ENCODE results near the gene ACO1. TPM values are rescaled to one million over a fixed set of nuclear protein-coding genes. Genes with fewer than 3 reads are reported as not detected.

ACO1 gene
- polyA plus RNA-seq, 3 donors: 43.6 to 52.0 (median 50.0) TPM

DNA sequence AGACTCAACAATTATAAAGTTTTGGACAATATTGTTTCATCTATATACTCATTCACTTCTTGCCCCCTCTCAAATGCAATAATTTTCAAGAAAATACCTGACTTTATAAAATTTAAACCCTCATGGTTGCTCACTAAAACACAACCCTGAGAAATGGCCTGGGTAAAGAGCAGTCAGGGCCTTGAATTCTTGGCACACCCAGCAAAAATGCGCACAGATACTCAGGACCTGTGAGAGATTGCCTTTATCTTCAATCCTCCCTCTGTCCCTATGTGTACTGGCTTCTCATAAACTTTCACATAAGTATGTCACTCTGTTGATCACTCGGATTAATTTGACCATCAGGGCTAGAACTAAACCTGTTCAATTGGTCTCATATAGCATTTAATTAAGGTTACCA is 12.8 kb upstream of the ACO1 start:
- DNase-seq (ENCODE audit: extremely low read depth in 1 of 11, low read depth in 9 of 11, low spot score in 4 of 11): no peak

DNA sequence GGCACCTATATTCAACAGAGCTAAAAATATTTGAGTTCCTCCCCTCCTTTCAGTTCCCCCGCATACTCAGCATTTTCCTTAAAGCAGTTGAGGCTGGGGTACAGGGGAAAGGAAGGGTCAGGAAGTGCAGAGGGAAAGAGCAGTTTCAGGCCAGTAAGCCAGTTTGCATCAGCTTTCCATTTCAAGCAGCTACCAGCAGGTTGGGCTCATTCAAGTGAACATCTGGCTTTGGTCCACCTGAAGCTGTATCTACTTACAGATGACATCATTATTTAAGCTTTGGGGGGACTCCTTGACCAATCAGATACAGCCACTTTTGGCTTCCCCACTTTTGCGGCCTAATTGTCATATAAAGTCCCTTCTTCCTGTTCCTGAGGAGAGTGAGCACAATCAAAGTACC is 8.2 kb upstream of the ACO1 start:
- no peak for DNase-seq (ENCODE audit: extremely low read depth in 1 of 11, low read depth in 9 of 11, low spot score in 4 of 11)

GRCh38 chr9:32378496-32378895 is 5.9 kb upstream of the ACO1 start:
- peak in 6 of 11 donors; percentile 46 to 55 (median 50) for DNase-seq (ENCODE audit: extremely low read depth in 1 of 11, low read depth in 9 of 11, low spot score in 4 of 11)

- DNase-seq (ENCODE audit: extremely low read depth in 1 of 11, low read depth in 9 of 11, low spot score in 4 of 11): peak; percentile 50 to 86 (median 67)
These were observed 5.3 kb upstream of the ACO1 start for GRCh38 chr9:32378993-32379729.

DNA sequence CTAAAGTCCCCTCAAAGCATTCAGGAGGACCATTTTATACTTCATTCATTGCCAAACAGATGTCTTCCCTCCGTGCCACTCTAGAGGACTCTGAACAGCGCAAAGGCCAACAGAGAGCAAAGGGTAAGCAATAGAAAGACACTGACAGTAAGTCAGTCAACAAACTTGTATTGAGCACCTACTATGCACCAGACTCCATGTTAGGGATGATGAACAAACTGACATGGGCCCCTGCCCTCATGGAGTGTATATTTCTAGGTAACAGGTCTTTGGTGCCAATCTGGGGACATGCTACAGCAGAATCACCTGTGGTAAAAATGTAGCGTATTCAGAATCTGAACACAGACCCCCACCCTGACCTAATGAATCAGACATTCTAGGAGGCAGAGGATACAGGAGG is 3.5 kb upstream of the ACO1 start:
- DNase-seq (ENCODE audit: extremely low read depth in 1 of 11, low read depth in 9 of 11, low spot score in 4 of 11): no peak

DNA sequence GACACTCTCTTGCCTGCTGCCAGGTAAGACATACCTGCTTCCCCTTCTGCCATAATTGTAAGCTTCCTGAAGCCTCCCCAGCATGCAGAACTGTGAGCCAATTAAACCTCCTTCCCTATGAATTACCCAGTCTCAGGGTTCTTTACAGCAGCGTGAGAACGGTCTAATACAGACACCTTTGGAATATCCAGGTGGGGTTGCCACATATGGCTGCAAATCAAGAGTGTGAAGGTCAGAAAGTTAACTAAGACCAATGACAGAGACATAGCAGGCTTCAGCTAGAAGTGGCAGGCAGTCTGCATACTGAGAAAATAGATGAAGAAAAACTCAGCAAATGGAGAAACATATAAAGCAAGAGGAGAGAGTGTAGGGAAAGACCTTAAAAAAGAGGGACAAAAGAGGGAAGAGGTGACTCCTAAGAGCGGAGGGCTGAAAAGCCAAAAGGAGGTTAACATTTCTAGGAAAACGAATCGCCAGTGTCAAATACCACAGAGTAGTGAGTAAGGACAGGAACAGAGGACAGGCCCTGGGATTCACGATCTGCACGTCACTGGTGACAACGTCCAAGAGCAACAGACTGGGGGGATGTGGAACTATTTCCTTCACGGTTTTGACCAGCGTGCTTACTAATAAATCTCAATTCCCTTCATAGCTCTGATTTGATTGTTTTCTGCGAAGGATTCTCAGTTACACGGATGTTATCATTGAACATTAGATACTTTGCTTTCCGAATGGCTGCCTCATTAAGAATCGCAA is 1.7 kb upstream of the ACO1 start:
- DNase-seq (ENCODE audit: extremely low read depth in 1 of 11, low read depth in 9 of 11, low spot score in 4 of 11): no peak

- peak in 2 of 11 donors; percentile 9 to 17 for DNase-seq (ENCODE audit: extremely low read depth in 1 of 11, low read depth in 9 of 11, low spot score in 4 of 11)
These were observed 460 bp upstream of the ACO1 start for GRCh38 chr9:32384002-32384363.

GRCh38 chr9:32385152-32385884 is 875 bp downstream of the ACO1 start:
- DNase-seq (ENCODE audit: extremely low read depth in 1 of 11, low read depth in 9 of 11, low spot score in 4 of 11): no peak

DNA sequence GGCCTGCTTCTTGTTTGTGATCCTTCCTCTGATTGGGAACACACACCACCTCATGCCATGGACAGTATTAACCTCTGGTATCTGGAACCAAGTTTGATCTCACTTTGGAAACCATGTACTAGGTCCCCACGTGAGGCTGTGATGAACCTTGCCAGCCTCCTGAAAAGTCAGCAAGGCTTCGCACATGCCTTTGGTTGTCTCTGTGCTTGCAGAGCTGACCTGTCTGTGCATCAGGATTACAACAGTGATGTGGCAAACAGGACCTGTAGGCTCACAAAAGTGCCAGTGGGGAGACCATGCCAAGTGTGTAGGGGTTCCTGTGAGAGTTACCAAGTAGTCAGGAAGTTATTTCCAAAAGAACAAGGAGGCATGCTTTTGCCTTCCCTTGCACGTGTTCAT is 1.4 kb downstream of the ACO1 start:
- no peak for DNase-seq (ENCODE audit: extremely low read depth in 1 of 11, low read depth in 9 of 11, low spot score in 4 of 11)

- DNase-seq (ENCODE audit: extremely low read depth in 1 of 11, low read depth in 9 of 11, low spot score in 4 of 11): no peak
These were observed 2.8 kb downstream of the ACO1 start for GRCh38 chr9:32387256-32387655.

GRCh38 chr9:32389365-32389764 is 4.9 kb downstream of the ACO1 start:
- no peak for DNase-seq (ENCODE audit: extremely low read depth in 1 of 11, low read depth in 9 of 11, low spot score in 4 of 11)

DNA sequence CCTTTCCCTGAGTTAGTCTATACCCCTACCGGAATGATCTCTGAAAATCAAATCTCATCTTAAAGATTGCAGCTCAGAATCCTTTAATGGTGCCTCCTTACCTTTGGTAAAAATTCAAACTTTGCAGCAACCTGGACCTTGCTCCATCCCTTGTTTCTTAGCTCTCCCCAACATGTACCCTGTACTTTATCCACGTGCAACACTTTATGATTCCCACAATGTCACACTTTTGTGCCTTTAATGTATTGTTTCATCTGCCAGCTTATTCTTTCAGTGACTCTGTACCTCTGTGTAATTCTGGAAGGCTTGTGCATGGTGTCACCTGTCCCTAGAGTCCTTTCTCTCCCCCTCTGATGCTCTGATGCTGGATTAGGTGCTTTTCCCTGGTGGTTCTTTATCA is 9.5 kb downstream of the ACO1 start:
- DNase-seq (ENCODE audit: extremely low read depth in 1 of 11, low read depth in 9 of 11, low spot score in 4 of 11): no peak

DNA sequence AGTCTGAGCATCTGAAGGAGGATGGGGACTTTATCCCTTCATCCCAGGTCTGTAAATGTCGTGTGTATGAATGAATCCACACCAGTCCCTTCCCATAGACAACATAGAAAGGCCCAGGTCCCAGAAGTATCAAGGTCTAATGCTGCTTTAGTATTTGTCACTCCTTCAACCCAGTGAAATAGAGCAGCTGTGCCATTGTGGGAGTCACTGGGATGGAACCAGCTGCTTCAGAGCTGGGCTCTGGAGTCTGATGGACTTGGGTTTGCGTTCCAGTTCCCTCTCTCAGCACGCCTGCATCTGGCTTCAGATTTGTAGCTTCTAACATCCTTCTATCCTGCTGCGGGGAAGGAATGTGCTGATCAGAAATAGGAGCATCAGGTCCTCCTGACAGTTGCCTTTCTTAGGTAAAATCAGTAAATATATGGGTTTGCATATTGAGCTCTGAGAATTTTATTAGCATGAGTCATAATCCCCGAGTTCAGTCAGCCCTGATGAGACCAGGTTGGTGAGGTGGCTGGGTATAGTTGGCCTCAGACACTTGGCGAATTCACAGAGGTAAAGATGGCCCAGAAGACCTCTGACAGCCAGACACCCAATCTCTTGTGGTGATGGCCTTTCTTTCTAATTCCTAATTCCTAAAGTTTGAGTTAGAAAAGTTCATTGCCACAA is 10.1 kb downstream of the ACO1 start:
- no peak for DNase-seq (ENCODE audit: extremely low read depth in 1 of 11, low read depth in 9 of 11, low spot score in 4 of 11)

GRCh38 chr9:32395510-32396216 is 11.2 kb downstream of the ACO1 start:
- no peak for DNase-seq (ENCODE audit: extremely low read depth in 1 of 11, low read depth in 9 of 11, low spot score in 4 of 11)

DNA sequence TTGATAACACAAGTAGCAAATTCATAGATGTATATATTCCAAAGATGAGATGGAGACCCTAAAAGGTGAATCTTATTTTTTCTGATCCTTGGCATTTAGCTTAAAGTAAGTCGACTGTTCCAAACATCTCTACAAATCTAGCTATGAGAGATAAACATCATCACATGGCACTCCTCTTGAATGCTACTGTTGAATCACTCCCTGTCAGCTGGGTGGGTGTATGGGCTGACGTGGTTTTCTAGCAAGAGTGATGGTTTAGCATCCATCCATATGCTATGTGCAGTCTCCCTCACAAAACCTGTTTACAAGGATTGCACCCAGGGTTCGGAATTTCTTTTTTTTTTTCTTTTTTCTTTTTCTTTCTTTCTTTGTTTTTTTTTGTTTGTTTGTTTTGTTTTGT is 13.8 kb downstream of the ACO1 start:
- DNase-seq (ENCODE audit: extremely low read depth in 1 of 11, low read depth in 9 of 11, low spot score in 4 of 11): no peak

- no peak for DNase-seq (ENCODE audit: extremely low read depth in 1 of 11, low read depth in 9 of 11, low spot score in 4 of 11)
These were observed 14.8 kb downstream of the ACO1 start for GRCh38 chr9:32399110-32399815.

DNA sequence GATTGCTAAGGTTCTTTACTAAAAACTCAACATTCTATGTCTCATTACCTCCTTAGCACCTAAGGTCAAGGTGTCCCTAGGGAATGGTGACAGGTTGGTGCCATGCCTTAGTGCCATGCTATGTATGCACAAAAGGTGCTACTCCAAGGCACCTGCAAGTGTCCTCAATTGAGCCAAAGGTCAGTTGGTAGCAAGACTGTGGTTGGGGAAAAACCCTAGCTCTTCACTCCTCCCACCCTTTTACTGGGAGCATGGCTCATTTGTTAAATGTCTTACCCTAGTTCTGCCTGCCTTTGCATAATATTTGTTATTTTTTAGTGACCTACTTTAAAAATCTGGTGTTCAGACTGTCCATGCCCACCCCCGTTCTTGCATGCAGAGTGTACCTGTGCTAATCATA is 17.0 kb downstream of the ACO1 start:
- DNase-seq (ENCODE audit: extremely low read depth in 1 of 11, low read depth in 9 of 11, low spot score in 4 of 11): no peak

DNA sequence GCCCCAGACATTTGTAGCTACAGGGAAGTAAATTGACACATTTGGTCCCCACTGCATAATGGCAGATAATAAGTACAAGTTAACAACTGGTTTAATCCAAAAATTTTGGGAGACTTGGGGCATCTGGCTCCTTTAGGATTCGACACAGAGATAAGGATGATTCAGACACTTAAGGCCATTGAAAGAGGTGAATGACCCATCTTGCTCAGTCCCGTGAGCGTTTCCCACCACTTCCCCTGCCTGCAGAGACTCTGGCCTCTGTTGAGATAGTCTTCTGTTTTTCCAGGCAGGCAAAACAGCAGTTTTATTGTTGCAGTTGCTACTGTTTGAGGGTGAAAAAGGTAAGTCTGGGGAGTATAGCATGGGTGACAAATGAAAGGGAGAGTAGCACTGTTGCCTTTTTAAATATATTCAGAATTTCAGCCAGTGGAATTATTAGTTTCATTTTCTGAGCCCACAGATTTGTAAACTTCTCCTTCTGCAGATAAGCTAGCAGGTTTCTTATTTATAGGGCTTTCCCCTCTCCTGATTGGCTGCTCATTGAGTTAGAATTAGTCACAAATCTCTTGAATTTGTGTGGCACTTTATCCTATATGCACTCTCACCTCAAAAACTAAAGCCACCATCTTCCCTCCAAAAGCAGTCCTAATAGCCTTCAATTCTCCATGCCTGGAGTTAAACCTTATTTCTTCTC is 19.3 kb downstream of the ACO1 start:
- no peak for DNase-seq (ENCODE audit: extremely low read depth in 1 of 11, low read depth in 9 of 11, low spot score in 4 of 11)

All from renal cortex interstitium (tissue), 11 donors.